HG03159 (cell line): Measurements from ENCODE around the gene AK8.

ENCODE experiments used
- ATAC-seq: cut with Tn5 transposase; IDR thresholded peaks from one replicate; pipeline ENCODE4 v1.9.1; 2021; ENCODE audit warnings: mild to moderate bottlenecking, moderate library complexity; ENCODE audit not compliant: unreplicated experiment

Gene AK8

GRCh38 chr9:132800038-132800648 is 77.9 kb downstream of the AK8 start:
- no peak for ATAC-seq

GRCh38 chr9:132798817-132799790 is 79.0 kb downstream of the AK8 start:
- ATAC-seq: no peak

- no peak for ATAC-seq
Measured at GRCh38 chr9:132797861-132798659, 80.0 kb downstream of the AK8 start.

GRCh38 chr9:132795511-132796303 is 82.4 kb downstream of the AK8 start:
- no peak for ATAC-seq

GRCh38 chr9:132794730-132795380 is 83.2 kb downstream of the AK8 start:
- no peak for ATAC-seq

GRCh38 chr9:132793606-132794580 is 84.2 kb downstream of the AK8 start:
- no peak for ATAC-seq

GRCh38 chr9:132792547-132792946 is 85.5 kb downstream of the AK8 start:
- ATAC-seq: no peak

- no peak for ATAC-seq
Measured at GRCh38 chr9:132791699-132792240, 86.3 kb downstream of the AK8 start.

- ATAC-seq: no peak
Measured at GRCh38 chr9:132789719-132790118, 88.4 kb downstream of the AK8 start.

GRCh38 chr9:132788378-132788777 is 89.7 kb downstream of the AK8 start:
- no peak for ATAC-seq

GRCh38 chr9:132787748-132788159 is 90.3 kb downstream of the AK8 start:
- ATAC-seq: no peak

- ATAC-seq: no peak
Measured at GRCh38 chr9:132784286-132784830, 93.7 kb downstream of the AK8 start.

GRCh38 chr9:132783006-132783405 is 95.1 kb downstream of the AK8 start:
- ATAC-seq: no peak

- no peak for ATAC-seq
Measured at GRCh38 chr9:132782037-132782436, 96.0 kb downstream of the AK8 start.

- ATAC-seq: no peak
Measured at GRCh38 chr9:132780230-132781007, 97.7 kb downstream of the AK8 start.

GRCh38 chr9:132776891-132777290 is 101.2 kb downstream of the AK8 start:
- no peak for ATAC-seq

- ATAC-seq: no peak
Measured at GRCh38 chr9:132776268-132776667, 101.8 kb downstream of the AK8 start.

- no peak for ATAC-seq
Measured at GRCh38 chr9:132775720-132776119, 102.4 kb downstream of the AK8 start.
